OCI-LY7 (cell line): ENCODE results near the gene ADAMTS2. TPM values are rescaled to one million over a fixed set of nuclear protein-coding genes. Genes with fewer than 3 reads are reported as not detected.

ENCODE experiments used
- BruUV-seq: library from RNA; stranded (reverse); fragments of 400-500 nt; replicated peaks from 2 replicates; lab custom pipeline; 2021; lab: Mats Ljungman, UMichigan
- CTCF ChIA-PET: fragments of 300-600 bp; sonication (Branson Sonifier 250); formaldehyde crosslinking; loops from one replicate; lab custom pipeline; 2022; ENCODE audit warnings: antibody characterized with exemption; ENCODE audit not compliant: unreplicated experiment; lab: Charles Lee
- POLR2A ChIA-PET: fragments of 300-600 bp; sonication (Branson Sonifier 250); formaldehyde crosslinking; loops from one replicate; lab custom pipeline; 2022; ENCODE audit warnings: antibody characterized with exemption; lab: Charles Lee
- DNase-seq: peaks from one replicate; pipeline ENCODE4 v3.0.0-alpha.2; 2015; ENCODE audit warnings: low spot score
- H2AFZ ChIP-seq: fragments of 200-600 bp; sonication (generic), shearing (Covaris generic); 2 replicates; pipeline ENCODE4 v1.6.1; 2014; ENCODE audit warnings: mild to moderate bottlenecking, antibody characterized with exemption, low read length, moderate library complexity
- H3K27ac ChIP-seq: fragments of 200-600 bp; sonication (generic); 2 replicates; pipeline ENCODE4 v1.5.1; 2014; ENCODE audit warnings: mixed run types, low read depth, mild to moderate bottlenecking, moderate library complexity, low read length, inconsistent platforms; ENCODE audit not compliant: poor library complexity, severe bottlenecking
- H3K36me3 ChIP-seq: fragments of 200-600 bp; sonication (generic); 2 replicates; pipeline ENCODE4 v1.6.1; 2014; ENCODE audit warnings: mild to moderate bottlenecking, antibody characterized with exemption, low read length, moderate library complexity, mixed read lengths; ENCODE audit not compliant: insufficient read depth
- H3K4me1 ChIP-seq: fragments of 200-600 bp; sonication (generic); 2 replicates; pipeline ENCODE4 v1.5.1; 2014; ENCODE audit warnings: mild to moderate bottlenecking, low read length; ENCODE audit not compliant: insufficient read depth, poor library complexity, severe bottlenecking
- H3K4me2 ChIP-seq: fragments of 200-600 bp; sonication (generic); 2 replicates; pipeline ENCODE4 v1.6.1; 2014; ENCODE audit warnings: mild to moderate bottlenecking, low read length
- H3K4me3 ChIP-seq: fragments of 200-600 bp; sonication (generic); 2 replicates; pipeline ENCODE4 v1.5.1; 2014; ENCODE audit warnings: mild to moderate bottlenecking, low read depth, low read length; ENCODE audit not compliant: poor library complexity, severe bottlenecking
- H3K79me2 ChIP-seq: fragments of 200-600 bp; sonication (generic); 2 replicates; pipeline ENCODE4 v1.6.1; 2016; ENCODE audit warnings: low read depth, mild to moderate bottlenecking, low read length, moderate library complexity, mixed read lengths; ENCODE audit not compliant: insufficient read depth
- H3K9me2 ChIP-seq: fragments of 200-600 bp; sonication (generic); 2 replicates; pipeline ENCODE4 v1.6.1; 2016; ENCODE audit warnings: mild to moderate bottlenecking, low read length, mixed read lengths; ENCODE audit not compliant: insufficient read depth
- H3K9me3 ChIP-seq: fragments of 200-600 bp; sonication (generic); 2 replicates; pipeline ENCODE4 v1.6.1; 2014; ENCODE audit warnings: mild to moderate bottlenecking, mixed run types, low read length, mixed read lengths
- H4K20me1 ChIP-seq: fragments of 200-600 bp; sonication (generic); 2 replicates; pipeline ENCODE4 v1.6.1; 2014; ENCODE audit warnings: mild to moderate bottlenecking, antibody characterized with exemption, low read length, moderate library complexity, mixed read lengths; ENCODE audit not compliant: insufficient read depth
- CTCF ChIP-seq: fragments of 200-600 bp; sonication (generic); conservative IDR thresholded peaks from 2 replicates; pipeline ENCODE4 v1.5.1; 2014; ENCODE audit warnings: mild to moderate bottlenecking, antibody characterized with exemption, low read length, moderate library complexity, mixed read lengths
- EZH2phosphoT487 ChIP-seq: fragments of 200-600 bp; sonication (generic); IDR thresholded peaks from 2 replicates; pipeline ENCODE4 v1.6.1; 2018; ENCODE audit warnings: low read depth, borderline replicate concordance, mild to moderate bottlenecking, mixed run types, antibody characterized with exemption, low read length, moderate library complexity, mixed read lengths
- intact Hi-C: fragments of 100-400 bp; cut with micrococcal nuclease; formaldehyde crosslinking; loops from one replicate; pipeline ENCODE4 v1.10.0; 2022; ENCODE audit not compliant: unreplicated experiment
- total RNA-seq, 2 experiments: library from RNA; depleted of rRNA in 1 of 2; stranded (reverse); fragments of >200 nt in 1 of 2; shearing (Covaris generic) in 1 of 2; gene quantifications; 2 replicates each; pipeline ENCODE4 v1.2.3, GENCODE V29; 2014 to 2022

Gene ADAMTS2
- total RNA-seq, 2 experiments from 2014 or later: not detected

- BruUV-seq: no TSS peak
- CTCF ChIA-PET: no interaction called here
- no peak overlapping the region for H3K4me2 ChIP-seq
- intact Hi-C loops: no loop called here
- H2AFZ ChIP-seq: no peak overlapping the region
- H3K9me3 ChIP-seq: no peaks in the 10 kb centered on the region
- no peaks in the 10 kb centered on the region for H3K9me2 ChIP-seq
- POLR2A ChIA-PET: no interaction called here
- no peak for TF ChIP-seq EZH2phosphoT487
- no peak for TF ChIP-seq CTCF
- H3K36me3 ChIP-seq: no peaks in the 10 kb centered on the region
- no peak overlapping the region for H3K4me3 ChIP-seq
- H4K20me1 ChIP-seq: no peaks in the 10 kb centered on the region
- H3K79me2 ChIP-seq: no peaks in the 10 kb centered on the region
- no peaks in the 10 kb centered on the region for H3K4me1 ChIP-seq
- no peak for DNase-seq
- no peak overlapping the region for H3K27ac ChIP-seq
Measured at GRCh38 chr5:179223961-179224360, 121.3 kb downstream of the ADAMTS2 start.

DNA sequence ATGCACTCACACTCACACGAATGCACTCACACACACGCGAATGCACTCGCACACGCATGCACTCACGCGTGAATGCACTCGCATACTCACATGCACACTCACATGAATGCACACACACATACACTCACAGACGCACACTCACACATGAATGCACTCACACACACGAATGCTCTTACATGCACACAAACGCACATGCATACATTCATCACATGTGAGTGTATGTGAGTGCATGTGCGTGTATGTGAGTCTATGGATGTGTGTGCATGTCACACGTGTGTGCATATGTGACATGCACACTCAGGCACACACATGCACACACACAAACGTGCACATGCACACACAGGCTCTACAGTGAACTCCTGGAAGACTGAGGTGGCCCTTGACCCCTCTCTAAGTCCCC, 121.7 kb downstream of the ADAMTS2 start:
- H4K20me1 ChIP-seq: no peaks in the 10 kb centered on the region
- H3K4me1 ChIP-seq: no peaks in the 10 kb centered on the region
- no peak overlapping the region for H3K27ac ChIP-seq
- ChIA-PET CTCF (no interaction called here), POLR2A (no interaction called here)
- H3K4me2 ChIP-seq: no peak overlapping the region
- no peak for TF ChIP-seq CTCF
- no peak for TF ChIP-seq EZH2phosphoT487
- BruUV-seq: no TSS peak
- H3K79me2 ChIP-seq: no peaks in the 10 kb centered on the region
- DNase-seq: no peak
- no peak overlapping the region for H2AFZ ChIP-seq
- no peaks in the 10 kb centered on the region for H3K36me3 ChIP-seq
- H3K9me3 ChIP-seq: no peaks in the 10 kb centered on the region
- intact Hi-C loops: no loop called here
- H3K4me3 ChIP-seq: no peak overlapping the region
- H3K9me2 ChIP-seq: no peaks in the 10 kb centered on the region

- TF ChIP-seq EZH2phosphoT487 (no peak), CTCF (no peak)
- DNase-seq: no peak
- no peak overlapping the region for H3K27ac ChIP-seq
- no peak overlapping the region for H2AFZ ChIP-seq
- H3K4me3 ChIP-seq: no peak overlapping the region
- intact Hi-C loops: no loop called here
- no peaks in the 10 kb centered on the region for H3K79me2 ChIP-seq
- no TSS peak for BruUV-seq
- H3K9me3 ChIP-seq: no peaks in the 10 kb centered on the region
- H3K36me3 ChIP-seq: no peaks in the 10 kb centered on the region
- H4K20me1 ChIP-seq: no peaks in the 10 kb centered on the region
- H3K4me2 ChIP-seq: no peak overlapping the region
- no peaks in the 10 kb centered on the region for H3K4me1 ChIP-seq
- H3K9me2 ChIP-seq: no peaks in the 10 kb centered on the region
- ChIA-PET CTCF (no interaction called here), POLR2A (no interaction called here)
Measured at GRCh38 chr5:179222246-179223017, 122.8 kb downstream of the ADAMTS2 start.
